Fibroblast of pulmonary artery (primary cell): ENCODE results near the gene SERPINB4.
"Not testable (repeated sequence)": the region's sequence is repeated elsewhere in the genome, so short reads cannot be mapped to it uniquely, and the experiment has no call there.

Source experiments
- DNase-seq: peaks from one replicate; pipeline ENCODE4 v3.0.0-alpha.2; 2010; ENCODE audit warnings: low read depth
- H3K4me3 ChIP-seq: replicated peaks from 2 replicates; pipeline ENCODE4 v1.5.1; 2011; ENCODE audit warnings: low read depth, mild to moderate bottlenecking, control low read depth, low read length, moderate library complexity
- TF ChIP-seq, protein P1 (sequence below): IDR thresholded peaks from 2 replicates; pipeline ENCODE4 v1.5.1; 2011; ENCODE audit warnings: mild to moderate bottlenecking, control low read depth, low read length, inconsistent platforms; ENCODE audit errors: missing control alignments

Gene SERPINB4

DNA sequence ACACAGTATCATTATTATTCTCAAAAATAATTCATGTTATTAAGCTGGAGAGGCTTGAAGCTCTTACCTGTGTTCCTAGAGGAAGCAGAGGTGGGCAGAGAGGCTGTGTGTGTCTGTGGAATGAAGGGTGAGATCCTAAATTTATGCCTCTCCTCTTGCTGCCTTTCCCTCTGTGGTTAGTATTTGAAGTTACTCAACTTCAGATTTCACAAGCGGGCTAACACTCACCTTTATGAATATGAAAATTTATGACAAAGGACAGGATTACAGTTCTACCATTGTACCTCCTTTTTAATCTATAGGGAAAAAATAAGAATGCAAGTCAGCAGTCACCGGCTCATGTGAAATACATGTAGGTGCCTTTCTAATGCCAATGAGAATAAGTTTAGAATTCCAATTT is at the start of gene SERPINB4:
TSS of gene SERPINB4 (minus strand) at position 115 of the 400 bp plus-strand sequence. CDS start 679 bp downstream, outside the sequence.
- DNase-seq, H3K4me3 ChIP-seq: not testable (repeated sequence)

DNA sequence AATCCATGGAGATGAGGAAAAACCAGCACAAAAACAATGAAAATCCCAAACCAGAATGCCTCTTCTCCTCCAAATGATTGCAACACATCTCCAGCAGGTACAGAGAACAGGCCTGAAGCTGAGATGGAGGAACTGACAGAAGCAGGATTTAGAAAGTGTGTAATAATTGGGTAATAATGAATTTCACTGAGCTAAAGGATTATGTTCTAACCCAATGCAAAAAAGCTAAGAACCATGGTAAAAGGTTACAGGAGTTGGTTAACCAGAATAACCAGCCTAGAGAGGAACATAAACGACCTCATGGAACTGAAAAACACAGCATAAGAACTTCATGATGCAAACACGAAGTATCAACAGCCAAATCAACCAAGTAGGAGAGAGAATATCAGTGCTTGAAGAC is 45.0 kb upstream of the SERPINB4 start:
- DNase-seq, result no peak
- TF ChIP-seq, protein P1, sequence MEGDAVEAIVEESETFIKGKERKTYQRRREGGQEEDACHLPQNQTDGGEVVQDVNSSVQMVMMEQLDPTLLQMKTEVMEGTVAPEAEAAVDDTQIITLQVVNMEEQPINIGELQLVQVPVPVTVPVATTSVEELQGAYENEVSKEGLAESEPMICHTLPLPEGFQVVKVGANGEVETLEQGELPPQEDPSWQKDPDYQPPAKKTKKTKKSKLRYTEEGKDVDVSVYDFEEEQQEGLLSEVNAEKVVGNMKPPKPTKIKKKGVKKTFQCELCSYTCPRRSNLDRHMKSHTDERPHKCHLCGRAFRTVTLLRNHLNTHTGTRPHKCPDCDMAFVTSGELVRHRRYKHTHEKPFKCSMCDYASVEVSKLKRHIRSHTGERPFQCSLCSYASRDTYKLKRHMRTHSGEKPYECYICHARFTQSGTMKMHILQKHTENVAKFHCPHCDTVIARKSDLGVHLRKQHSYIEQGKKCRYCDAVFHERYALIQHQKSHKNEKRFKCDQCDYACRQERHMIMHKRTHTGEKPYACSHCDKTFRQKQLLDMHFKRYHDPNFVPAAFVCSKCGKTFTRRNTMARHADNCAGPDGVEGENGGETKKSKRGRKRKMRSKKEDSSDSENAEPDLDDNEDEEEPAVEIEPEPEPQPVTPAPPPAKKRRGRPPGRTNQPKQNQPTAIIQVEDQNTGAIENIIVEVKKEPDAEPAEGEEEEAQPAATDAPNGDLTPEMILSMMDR, result no peak
- H3K4me3 ChIP-seq, result no peak overlapping the region

DNA sequence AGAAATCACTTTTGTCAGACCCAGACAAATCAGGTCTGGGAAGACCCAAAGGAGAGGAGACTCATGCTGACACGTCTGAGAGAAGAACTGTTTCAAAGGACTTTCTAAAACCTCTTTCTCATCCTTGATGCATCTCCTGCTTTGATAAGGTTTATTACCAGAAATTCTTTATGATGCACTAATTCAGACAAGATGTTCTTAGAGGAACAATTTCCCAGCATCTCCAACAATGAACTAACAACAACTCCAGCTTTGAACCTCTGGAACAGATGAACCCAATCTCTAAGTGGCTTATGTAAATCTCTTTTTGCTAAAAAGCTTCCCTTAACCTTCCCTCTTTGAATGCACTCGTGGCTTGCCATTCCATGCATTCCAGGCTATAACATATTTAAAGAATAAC is 42.8 kb upstream of the SERPINB4 start:
- DNase-seq, result no peak
- TF ChIP-seq, protein P1, result no peak
- no peak overlapping the region for H3K4me3 ChIP-seq

DNA sequence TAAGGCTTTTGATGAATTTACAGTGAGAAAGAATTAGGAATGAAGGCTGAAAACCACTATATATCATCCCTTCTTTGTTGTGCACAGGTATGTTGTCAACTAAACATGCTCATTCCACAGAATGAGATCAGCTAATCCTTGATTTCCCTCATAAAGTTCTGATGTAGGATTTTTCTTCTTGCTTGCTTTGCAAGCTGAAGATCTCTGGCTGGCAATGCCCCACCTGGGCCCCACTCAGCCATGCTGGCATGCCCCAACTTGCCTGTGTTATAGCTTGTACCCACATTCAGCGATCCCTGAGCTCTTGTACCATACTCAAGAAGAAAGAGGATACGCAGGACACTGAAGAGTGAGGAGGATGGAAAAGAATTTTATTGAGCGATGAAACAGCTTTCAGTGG is 40.7 kb upstream of the SERPINB4 start:
- TF ChIP-seq, protein P1, result no peak
- no peak overlapping the region for H3K4me3 ChIP-seq
- DNase-seq, result no peak

DNA sequence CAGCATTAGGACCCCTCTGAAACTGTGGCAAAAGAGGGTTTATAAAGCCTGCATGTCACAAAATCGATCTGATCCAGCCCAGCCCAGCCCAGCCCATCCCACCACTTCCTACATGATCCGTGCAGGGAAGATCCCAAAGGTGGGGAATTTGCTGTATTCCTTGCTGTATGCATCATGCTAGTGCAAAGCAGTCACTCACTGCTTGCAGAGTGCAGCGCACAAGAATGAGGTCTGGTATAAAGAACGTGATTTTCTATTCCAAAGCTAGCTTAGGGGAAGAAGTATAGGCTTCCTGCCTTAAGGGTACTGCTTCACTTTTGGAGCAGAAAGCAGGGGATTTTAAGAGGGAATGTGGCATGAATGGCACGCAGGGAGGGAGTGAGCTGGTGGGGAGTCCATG is 39.8 kb upstream of the SERPINB4 start:
- no peak for DNase-seq
- no peak overlapping the region for H3K4me3 ChIP-seq
- TF ChIP-seq, protein P1, result no peak

DNA sequence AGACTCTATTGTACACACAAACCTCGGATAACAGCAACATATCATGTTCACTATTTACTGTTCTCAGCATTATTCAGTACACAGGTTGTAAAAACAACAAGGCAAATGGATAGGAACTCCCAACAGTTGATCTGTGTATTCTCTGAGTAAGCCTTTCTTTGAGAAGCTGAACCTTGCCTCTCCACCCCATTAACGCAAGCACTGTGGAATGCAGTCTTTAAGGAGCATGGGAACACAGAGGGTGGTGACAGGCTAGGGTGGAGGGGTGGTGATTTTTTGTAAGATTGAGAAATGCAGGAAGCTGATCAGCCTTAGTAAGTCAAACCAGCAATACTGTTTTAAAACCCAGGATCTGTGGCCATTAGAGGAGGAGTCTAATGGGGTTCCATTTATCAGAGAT is 39.1 kb upstream of the SERPINB4 start:
- DNase-seq, result peak; percentile 68
- TF ChIP-seq, protein P1, result no peak
- H3K4me3 ChIP-seq, result no peak overlapping the region

DNA sequence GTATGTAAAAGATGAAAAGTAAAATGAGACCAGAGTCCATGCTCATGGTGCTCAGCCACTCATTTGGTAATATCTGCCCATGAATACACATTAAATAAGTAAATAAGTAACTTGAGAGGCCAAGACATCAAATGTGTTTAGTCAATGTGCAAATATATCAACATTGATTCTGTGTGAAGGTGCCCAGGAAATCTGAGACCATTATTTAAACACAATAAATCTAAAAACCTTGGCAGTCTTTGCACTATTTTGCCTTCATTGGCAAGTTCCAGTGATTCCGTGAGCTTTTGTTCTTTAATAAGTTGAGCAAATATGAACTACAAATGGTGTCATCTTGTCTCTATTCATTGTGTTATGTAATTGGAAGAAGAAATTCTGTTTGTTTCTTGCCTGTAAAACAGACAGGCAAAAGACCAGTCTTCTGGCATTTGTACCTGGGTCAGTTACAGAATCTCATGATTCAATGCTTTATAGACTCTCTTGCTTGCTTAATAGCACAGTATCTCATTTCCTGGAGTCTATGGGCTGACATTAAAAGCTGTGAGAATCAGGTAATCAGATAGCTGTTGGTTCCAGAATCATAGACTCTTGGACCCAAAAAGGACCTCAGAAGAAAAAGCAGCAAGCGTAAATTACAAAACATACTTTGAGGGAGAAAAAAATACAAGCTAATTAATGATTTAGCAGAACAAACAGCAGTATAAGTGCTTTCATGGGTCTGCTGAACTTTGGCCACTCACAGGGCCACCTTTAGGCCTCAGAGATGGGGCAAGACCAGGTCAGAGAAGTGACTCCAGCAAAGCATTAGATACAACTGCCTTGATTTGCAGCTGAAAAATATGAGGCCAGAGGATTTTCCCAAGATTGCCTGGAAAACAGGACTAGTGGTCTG is 37.6 kb upstream of the SERPINB4 start:
- TF ChIP-seq, protein P1, result no peak
- no peak for DNase-seq

More for the DNA sequence above, 37.6 kb upstream of the SERPINB4 start:
- no peak overlapping the region for H3K4me3 ChIP-seq
